GM21528 (cell line): Measurements from ENCODE around the gene MREG.

Experiments
- ATAC-seq: cut with Tn5 transposase; IDR thresholded peaks from one replicate; pipeline ENCODE4 v1.9.1; 2021; ENCODE audit warnings: mild to moderate bottlenecking, moderate library complexity; ENCODE audit not compliant: unreplicated experiment, low FRiP score

The MREG gene

DNA sequence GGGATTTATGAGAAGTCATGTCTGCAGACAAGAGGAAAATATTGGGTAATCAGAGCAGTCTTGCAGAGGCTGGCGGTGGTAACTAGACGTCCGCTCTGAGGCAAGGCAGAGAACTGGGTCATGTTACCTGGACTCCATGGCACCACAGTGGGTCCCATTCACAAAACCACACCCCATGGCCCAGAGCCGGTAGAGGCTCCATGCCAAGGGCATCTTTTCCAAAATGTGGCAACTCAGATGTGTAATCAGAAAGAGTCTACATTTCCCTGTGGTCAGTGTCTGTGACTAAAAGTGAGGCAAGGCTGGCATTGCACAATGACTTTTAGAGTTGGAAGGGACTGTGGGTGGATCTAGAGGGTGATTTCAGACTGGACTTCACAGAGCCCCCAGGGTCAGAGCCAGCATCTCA, 113.1 kb downstream of the MREG start:
- ATAC-seq: no peak

DNA sequence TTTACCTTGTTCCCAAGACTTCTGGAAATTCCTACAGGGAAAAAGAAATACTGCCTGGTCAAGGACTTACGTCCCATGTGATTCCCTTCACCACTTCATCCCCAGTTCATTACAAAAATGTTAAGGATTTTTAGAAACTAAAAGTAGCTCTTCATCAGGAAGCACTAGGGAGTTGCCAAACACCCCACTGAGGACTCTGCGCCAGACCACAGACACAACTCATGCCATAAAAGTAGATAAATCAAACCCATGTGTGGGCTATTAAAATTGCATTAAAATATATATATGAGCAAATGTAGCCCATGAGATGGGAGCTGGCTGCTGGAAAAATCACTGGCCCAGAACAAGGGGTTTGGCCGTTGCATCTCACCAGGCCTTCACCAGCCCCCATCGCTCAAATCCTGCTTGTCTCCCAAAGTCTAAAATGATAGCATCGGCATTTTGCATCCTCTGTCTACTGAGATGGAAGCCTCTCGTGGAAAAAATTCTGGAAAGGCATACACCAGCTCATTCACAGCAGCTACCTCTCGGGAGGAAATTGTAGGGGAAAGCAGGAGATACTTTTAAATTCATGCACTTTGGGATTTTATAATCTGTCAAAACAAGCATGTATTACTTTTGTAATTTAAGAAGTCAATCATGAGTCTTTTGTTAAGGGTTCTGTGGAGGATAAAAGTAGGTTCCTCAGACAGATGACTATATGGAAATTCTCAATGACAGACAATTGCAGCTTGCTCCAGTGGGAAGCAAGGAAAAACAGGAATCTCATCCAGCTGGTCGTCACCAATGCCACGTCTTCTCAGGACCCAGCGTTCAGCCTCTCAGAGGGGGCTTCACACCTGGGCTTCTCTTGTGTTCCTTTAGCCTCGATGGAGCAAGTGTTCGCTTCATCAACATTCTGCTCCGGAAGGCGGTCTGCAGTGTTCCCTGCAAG, 113.9 kb downstream of the MREG start:
- no peak for ATAC-seq

DNA sequence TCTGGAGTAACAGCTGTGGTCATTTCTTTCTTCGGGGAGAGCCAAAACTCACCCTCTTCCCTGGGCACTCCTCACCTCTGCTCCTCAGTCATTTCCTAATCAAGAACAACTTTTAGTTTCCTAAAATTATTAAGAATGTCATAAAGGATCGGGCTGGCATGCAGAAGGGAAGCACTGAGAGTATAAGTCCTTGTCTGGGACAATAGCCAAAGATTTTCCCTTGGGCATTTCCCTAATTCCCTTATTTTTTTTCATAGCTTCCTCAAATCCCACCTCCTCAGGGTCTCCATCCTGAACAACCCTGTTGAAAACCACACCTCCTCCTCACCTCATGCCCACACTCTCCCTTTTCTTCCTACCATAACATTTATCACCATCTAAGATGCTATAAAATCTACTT, 115.0 kb downstream of the MREG start:
- ATAC-seq: no peak

DNA sequence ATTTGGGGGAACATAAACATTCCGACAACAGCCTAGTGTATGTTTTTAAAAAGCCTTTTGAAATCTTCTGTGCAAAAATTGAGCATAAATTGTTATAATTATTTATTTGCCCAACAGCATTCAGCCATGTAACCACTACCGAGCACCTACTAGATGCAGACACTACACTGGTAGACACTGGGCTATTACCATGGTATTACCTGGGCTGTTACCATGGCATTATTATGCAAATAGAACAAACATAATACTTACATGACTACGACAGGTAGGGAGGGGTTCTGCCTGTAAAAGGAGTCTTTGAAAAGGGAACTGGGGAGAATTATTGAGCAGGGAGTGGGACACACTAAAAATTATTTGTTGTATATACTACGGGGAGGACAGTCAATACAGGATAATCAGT, 116.4 kb downstream of the MREG start:
- ATAC-seq: no peak

DNA sequence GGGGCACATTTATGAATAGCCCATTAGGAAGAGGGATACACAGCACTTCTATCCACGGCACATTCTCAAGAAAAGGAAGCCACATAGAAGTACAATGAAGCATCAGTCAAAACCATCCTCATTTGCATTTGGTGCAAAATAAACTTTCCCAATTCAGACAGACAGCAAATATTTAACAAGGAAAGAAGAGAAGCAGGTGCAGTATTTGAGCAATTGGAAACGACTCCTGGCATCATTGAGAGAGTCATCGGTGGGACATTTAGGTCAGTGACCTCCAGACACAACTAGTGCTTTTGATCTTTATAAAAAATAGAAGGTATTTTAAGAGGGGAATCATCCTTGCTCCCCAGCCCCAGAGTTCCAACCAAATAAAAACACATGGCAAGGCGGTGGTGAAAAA, 118.0 kb downstream of the MREG start:
- ATAC-seq: no peak
